Dedifferentiated amniotic fluid mesenchymal stem cell (primary cell): ENCODE measurements around the gene MLLT3.

Experiments
- DNase-seq: peaks from one replicate; pipeline ENCODE4 v3.0.0-alpha.2; 2016; ENCODE audit errors: extremely low spot score

Gene MLLT3

DNA sequence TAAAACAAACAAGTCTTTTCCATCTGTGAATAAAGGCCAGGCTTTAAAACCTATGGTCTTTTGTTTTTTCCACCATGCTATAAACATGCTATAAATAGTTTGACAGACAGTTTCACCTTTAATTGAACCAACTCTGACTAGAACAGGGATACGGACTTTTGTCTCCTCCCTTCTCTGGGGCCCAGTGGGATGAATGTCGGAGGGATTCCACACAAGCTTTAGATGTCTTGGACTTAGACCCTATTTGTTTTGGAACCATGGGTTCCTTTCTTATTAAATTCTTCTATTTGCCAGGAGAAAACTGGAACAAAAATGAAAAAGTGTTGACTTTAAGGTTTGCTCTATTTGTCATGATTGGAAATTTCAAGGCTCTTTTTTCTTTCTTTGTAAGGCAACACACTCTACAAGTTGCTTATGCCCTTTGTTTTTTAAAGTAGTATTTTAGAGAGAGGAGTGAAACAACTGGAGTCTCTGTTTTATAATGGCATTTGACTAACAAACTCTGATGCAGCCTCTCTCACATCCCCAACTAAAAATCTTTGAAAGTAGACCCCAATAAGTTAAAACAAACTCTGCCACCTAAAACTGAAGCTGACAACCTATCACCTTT lies 145.3 kb downstream of the MLLT3 start:
- DNase-seq = no peak

DNA sequence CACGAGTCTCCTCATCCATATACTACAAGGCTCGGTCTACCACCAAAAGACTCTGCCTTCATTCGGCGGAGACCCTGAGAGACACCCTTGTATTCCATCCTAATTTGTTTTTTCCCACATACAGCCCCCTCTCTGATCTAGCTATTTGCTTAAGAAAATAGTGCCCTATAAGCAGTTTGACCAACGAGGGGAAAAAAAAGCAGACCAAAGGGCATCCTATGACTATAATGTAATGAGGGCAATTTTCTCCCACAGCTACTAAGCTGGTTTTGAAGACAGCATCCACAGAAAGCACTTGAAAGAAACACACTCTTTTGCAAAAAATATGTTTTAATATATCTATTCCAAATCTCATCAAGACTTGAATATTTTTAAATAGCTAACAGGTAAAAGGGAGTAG lies 147.8 kb downstream of the MLLT3 start:
- no peak for DNase-seq

DNA sequence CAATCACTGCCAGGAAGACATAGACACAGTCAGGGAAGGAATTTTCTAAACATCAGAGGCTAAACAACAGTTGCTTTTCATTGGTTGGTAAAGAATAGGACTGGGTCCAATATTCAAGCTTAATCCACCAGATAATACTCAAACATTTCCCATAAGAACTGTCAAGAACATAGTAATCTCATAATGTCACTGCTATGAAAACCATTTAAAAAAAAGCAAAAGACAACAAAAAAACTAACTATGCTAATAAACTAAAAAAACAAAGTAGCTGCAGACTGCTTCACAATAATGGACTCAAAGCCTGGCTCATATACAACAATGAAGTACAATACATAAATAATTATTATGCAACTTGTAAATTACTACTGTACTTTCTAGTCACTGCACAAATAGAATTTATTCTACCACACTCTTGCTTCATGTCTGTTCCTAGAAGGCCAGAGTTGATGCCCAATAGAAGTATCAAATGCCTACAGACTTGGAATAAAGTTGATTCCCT lies 148.7 kb downstream of the MLLT3 start:
- no peak for DNase-seq

GRCh38 chr9:20472342-20473045 lies 149.8 kb downstream of the MLLT3 start:
- peak; percentile 59 for DNase-seq

DNA sequence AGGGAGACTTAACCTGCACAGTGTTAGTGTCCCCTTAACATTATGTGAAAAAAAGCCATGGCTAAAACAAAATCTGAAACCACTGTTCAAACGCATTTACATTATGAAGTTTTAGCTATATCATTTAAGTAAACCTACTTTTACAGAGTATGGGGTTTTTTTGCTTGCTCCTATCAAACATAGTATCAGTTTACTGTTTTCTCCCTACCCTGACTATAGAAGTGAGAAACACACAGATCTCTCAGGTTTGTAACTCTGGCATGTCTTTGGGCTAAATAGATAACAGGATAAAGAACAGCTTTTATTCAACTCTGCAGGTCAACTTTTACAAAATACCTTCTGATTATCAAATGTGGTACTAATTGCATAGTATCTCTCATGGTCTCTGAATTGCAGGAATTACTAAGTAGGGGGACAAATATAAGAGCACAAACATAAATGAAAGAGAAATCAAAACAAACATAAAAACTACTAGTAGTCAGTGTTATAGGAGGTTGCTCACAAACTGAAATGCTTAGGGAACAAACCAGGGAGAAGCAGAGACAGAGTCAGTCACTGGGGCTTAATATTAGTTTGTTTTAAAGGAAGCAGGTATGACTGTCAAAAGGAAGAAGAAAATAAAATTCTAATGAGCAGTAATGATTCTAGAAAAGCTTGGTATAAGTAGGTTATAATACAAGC lies 155.8 kb downstream of the MLLT3 start:
- DNase-seq = no peak

GRCh38 chr9:20464242-20464641 lies 158.1 kb downstream of the MLLT3 start:
- no peak for DNase-seq

GRCh38 chr9:20463823-20464222 lies 158.5 kb downstream of the MLLT3 start:
- no peak for DNase-seq

DNA sequence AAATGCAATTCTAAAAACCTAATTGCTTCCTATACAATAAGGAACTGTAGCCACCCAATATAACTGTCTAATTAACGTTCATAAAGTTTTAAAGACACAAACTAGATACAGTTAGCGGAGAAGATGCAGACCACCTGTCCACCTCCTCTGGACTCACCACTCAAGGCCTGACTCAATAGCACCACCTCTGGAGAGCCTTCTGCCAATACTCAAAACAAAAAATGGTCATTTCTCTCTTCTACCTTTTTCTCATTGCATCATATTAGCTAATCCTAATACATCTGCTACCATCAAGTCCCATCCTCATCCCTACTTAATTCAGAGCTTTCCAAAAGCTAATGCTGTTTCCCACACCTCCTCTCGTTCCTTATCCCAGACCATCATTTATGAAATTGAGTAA lies 159.9 kb downstream of the MLLT3 start:
- no peak for DNase-seq

- DNase-seq = no peak
Measured at GRCh38 chr9:20447291-20447690, 175.0 kb downstream of the MLLT3 start.

DNA sequence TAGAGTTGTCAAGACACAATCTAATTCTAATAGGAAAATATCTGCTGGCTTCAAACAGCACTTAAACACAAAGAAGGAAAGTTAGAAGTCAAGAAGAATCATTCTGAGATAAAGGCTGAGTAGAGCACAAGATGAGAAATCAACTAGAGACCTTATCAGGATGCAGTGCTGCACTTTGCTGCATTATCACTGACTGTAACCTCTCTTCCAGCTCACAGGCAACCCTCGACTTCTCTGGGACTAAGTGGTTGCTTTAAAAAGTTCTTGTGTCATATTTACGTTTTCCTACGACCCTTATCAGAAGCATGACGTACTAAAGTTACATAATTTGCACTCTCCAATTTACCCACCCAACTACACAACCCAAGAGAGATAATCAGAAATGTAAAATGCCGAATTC lies 176.1 kb downstream of the MLLT3 start:
- DNase-seq = no peak

DNA sequence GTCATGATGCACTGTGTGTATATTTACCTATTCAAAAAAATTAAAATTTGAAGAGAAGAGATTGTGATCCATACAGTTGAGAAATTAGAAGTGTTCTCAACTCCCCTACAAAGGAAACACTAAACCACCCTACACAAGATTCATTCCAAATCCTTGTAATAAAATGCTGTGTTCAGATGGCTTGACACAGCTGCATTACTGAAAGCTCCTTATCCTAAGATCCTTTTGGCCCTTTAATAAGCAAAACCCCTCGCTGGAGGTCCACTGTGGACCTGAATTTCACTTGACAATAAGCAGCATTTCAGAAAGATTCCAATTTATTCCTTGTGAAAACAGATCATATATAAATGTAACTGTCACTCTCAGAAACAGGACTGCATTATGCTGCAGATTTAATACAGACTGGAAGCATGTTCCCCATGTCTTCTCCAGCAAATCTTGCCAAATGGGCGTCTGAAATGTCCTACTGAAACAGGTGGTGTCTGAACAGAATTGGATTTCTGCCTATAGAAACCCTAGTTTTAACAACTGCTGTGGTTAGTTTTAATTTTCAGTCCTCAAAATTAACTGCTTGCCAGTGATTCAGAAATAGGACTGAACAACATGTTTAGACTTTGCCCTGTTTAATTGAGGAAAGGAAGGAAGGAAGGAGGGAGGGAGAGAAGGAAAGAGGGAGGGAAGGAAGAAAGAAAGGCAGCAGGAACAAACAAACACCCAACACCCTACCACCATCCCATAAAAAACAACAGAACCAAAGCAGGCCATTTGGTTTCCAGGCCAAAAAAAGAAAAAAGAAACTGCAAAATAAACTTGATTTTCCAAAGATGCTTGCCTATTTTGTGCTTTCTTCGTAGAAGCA lies 179.6 kb downstream of the MLLT3 start:
- DNase-seq = no peak

- no peak for DNase-seq
Measured at GRCh38 chr9:20441711-20442423, 180.4 kb downstream of the MLLT3 start.

GRCh38 chr9:20441166-20441565 lies 181.1 kb downstream of the MLLT3 start:
- DNase-seq = no peak

GRCh38 chr9:20437476-20437875 lies 184.8 kb downstream of the MLLT3 start:
- peak; percentile 51 for DNase-seq

DNA sequence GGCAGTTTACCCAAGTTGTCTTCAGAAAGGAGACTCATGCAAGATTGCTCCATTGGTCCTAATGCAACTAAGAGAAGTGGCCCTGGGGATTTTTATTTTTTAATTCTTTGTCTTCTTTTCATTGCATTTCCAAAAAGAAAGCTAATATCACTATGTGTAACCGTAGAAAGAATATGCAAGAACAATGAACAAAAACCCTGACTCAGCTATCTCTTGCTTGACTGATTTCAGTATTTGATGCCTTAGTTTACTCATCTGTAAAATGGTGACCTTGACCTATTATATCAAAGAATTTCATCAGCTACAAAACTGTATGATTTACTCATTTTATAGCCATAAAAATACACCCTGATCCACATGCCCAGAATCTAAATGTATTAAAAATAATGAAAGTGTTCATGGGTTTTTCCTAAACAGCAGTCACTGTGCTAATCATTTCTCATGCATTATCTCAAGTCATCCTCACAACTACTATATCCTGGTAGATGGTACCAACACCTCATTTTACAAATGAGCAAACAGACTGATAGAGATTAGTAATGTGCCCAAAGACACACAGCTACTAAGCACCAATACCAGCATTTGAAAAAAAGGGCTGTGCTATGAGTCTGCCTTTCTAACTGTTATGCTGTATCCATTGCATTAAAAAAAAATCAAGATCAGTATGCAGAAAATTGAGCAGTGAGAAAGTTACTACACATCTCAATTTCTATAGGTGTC lies 185.7 kb downstream of the MLLT3 start:
- DNase-seq = no peak

DNA sequence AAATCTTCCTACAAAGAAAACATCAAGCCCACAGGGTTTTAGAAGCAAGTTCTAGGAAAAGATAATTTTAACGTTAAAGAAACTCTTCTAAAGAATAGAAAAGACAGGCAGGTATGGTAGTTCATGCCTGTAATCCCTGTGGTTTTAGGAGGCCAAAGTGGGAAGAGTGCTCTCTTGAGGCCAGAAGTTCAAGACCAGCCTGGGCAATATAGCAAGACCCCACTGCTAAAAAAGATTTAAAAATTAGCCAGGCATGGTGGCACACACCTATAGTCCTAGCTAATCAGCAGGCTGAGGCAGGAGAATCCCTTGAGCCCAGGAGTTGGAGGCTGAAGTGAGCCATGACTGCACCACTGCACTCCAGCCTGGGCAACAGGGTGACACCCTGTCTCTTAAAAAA lies 193.3 kb downstream of the MLLT3 start:
- no peak for DNase-seq

GRCh38 chr9:20427359-20427758 lies 194.9 kb downstream of the MLLT3 start:
- no peak for DNase-seq

DNA sequence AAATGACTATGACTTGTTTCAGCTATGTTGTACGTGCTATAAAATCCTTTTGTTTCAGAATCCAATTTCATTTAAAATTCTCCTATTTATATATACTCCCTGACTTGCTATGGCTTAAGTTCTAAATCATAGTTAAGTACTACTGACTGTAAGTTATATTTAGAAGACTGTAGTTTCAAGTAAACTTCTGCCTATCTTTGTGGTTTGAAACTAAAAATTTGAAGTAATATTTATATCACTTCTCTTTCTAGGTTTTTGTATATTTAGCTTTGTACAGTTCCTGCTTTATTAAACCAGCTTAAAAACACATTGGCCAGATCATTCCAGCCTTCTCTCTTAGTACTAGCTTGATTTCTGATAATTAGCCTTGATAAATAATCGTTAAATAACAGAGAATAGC lies 196.3 kb downstream of the MLLT3 start:
- no peak for DNase-seq

DNA sequence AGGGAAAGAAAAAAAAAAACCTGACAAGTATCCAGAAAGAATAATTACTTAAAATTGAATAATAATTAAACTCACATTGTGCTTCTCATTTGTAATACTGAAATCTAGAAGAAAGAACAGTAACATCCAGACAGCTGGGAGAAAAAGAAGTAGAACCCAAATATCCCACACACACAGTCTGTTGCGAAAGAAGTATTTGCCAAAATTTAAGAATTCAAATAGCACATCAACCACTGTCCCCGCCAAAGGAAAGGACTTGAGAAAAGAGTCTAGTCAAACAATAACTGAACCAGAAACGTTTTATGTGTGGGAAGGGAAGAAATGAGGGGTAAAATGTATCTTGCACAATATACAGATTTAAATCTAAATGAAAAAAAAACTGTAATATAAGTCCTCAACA lies 202.8 kb downstream of the MLLT3 start:
- no peak for DNase-seq

DNA sequence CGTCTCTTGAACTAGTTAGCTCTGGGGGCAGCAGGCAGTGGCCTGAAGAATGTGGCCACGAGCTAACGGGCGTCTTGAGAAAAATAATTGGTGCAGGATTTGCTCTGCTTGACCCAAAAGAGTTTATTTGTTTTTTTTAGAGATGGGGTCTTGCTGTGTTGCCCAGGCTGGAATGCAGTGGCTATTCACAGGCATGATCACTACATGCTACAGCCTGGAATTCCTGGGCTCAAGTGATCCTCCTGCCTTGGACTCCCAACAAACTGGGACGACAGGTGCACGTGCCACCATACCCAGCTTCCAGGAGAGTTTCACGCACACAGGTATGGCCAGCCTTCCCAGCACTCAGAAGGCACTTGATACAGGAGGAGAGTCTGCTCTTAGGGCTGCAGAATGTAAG lies 203.8 kb downstream of the MLLT3 start:
- no peak for DNase-seq
